OCI-LY3 (cell line): ENCODE results near the gene PRKD3.

Experiments
- H2AFZ ChIP-seq: fragments of 200-600, 300-600 bp; shearing (Covaris generic); 2 replicates; pipeline ENCODE4 v1.6.0; 2014; ENCODE audit warnings: antibody characterized with exemption, low read depth, low read length
- H3K27ac ChIP-seq: fragments of 200-600, 300-600 bp; sonication (generic); 2 replicates; pipeline ENCODE4 v1.5.1; 2014; ENCODE audit warnings: mild to moderate bottlenecking, low read length, moderate library complexity, mixed read lengths
- H3K27me3 ChIP-seq: fragments of 200-600, 300-600 bp; sonication (generic); 2 replicates; pipeline ENCODE4 v1.6.1; 2014; ENCODE audit warnings: low read depth, low read length, mixed read lengths
- H3K36me3 ChIP-seq: fragments of 200-600, 300-600 bp; sonication (generic); replicated peaks from 2 replicates; pipeline ENCODE3; 2014; ENCODE audit warnings: low read depth, low read length, mixed read lengths
- H3K4me1 ChIP-seq: fragments of 300-600, 200-600 bp; sonication (generic); 2 replicates; pipeline ENCODE4 v1.6.1; 2014; ENCODE audit warnings: low read length, mixed read lengths
- H3K4me2 ChIP-seq: fragments of 200-600, 300-600 bp; sonication (generic); 2 replicates; pipeline ENCODE4 v1.6.1; 2014; ENCODE audit warnings: low read length, mixed read lengths
- H3K4me3 ChIP-seq: fragments of 300-600, 200-600 bp; sonication (generic); 2 replicates; pipeline ENCODE4 v1.5.1; 2014; ENCODE audit warnings: antibody characterized with exemption, mild to moderate bottlenecking, low read length, moderate library complexity
- H3K79me2 ChIP-seq: fragments of 300-600, 200-600 bp; shearing (Covaris generic); 2 replicates; pipeline ENCODE4 v1.6.1; 2014; ENCODE audit warnings: mild to moderate bottlenecking, low read length, mixed read lengths
- H3K9ac ChIP-seq: fragments of 300-600, 200-600 bp; shearing (Covaris generic); 2 replicates; pipeline ENCODE4 v1.6.0; 2014; ENCODE audit warnings: mild to moderate bottlenecking, low read length, moderate library complexity
- H3K9me3 ChIP-seq: fragments of 200-600, 300-600 bp; shearing (Covaris generic); 2 replicates; pipeline ENCODE4 v1.6.1; 2014; ENCODE audit warnings: low read length, mixed read lengths; ENCODE audit not compliant: insufficient read depth
- H4K20me1 ChIP-seq: fragments of 200-600, 300-600 bp; sonication (generic); 2 replicates; pipeline ENCODE4 v1.6.1; 2016; ENCODE audit warnings: low read length, mixed read lengths; ENCODE audit not compliant: insufficient read depth
- CTCF ChIP-seq: fragments of 200-600, 300-600 bp; sonication (generic); IDR thresholded peaks from 2 replicates; pipeline ENCODE4 v1.5.1; 2014; ENCODE audit warnings: antibody characterized with exemption, low read length, low read depth
- EZH2phosphoT487 ChIP-seq: fragments of 200-600 bp; shearing (Covaris generic); IDR thresholded peaks from 2 replicates; pipeline ENCODE4 v1.6.1; 2018; ENCODE audit warnings: antibody characterized with exemption, mixed run types, low read depth

Gene PRKD3

GRCh38 chr2:37324536-37324785 is 172 bp downstream of the PRKD3 start:
- Histone ChIP-seq H2AFZ (no peak overlapping the region), H4K20me1 (peaks cover 31% of the 10 kb centered on the region), H3K27me3 (peaks cover 13% of the 10 kb centered on the region; the same call in 1 of the 2 replicates), H3K9me3 (no peaks in the 10 kb centered on the region), H3K4me2 (peak overlapping the region; percentile 29; the same call in 1 of the 2 replicates), H3K9ac (peak overlapping the region; percentile 87), H3K36me3 (no peaks in the 10 kb centered on the region), H3K4me3 (peak overlapping the region; percentile 92), H3K79me2 (peaks cover 48% of the 10 kb centered on the region), H3K27ac (peak overlapping the region; percentile 52), H3K4me1 (peaks cover 43% of the 10 kb centered on the region)
- TF ChIP-seq CTCF (no peak), EZH2phosphoT487 (no peak)

- Histone ChIP-seq H3K9me3 (no peaks in the 10 kb centered on the region), H4K20me1 (peaks cover 36% of the 10 kb centered on the region), H3K27ac (peak overlapping the region; percentile 52), H3K9ac (peak overlapping the region; percentile 87), H3K36me3 (no peaks in the 10 kb centered on the region), H3K4me3 (peak overlapping the region; percentile 92), H3K79me2 (peaks cover 53% of the 10 kb centered on the region), H3K4me2 (peak overlapping the region; percentile 95), H3K4me1 (peaks cover 48% of the 10 kb centered on the region), H2AFZ (peak overlapping the region; percentile 17; the same call in 1 of the 2 replicates), H3K27me3 (peaks cover 13% of the 10 kb centered on the region; the same call in 1 of the 2 replicates)
- TF ChIP-seq CTCF (no peak), EZH2phosphoT487 (no peak)
Measured at GRCh38 chr2:37323781-37324535, 675 bp downstream of the PRKD3 start.

- Histone ChIP-seq H3K27me3 (peaks cover 13% of the 10 kb centered on the region; the same call in 1 of the 2 replicates), H3K36me3 (no peaks in the 10 kb centered on the region), H3K9me3 (no peaks in the 10 kb centered on the region), H2AFZ (no peak overlapping the region), H3K9ac (peak overlapping the region; percentile 87), H3K4me1 (peaks cover 54% of the 10 kb centered on the region), H3K4me2 (peak overlapping the region; percentile 95), H4K20me1 (peaks cover 40% of the 10 kb centered on the region), H3K4me3 (peak overlapping the region; percentile 92), H3K27ac (no peak overlapping the region), H3K79me2 (peaks cover 55% of the 10 kb centered on the region)
- TF ChIP-seq CTCF (no peak), EZH2phosphoT487 (no peak)
Measured at GRCh38 chr2:37323176-37323780, 1.4 kb downstream of the PRKD3 start.

- Histone ChIP-seq H2AFZ (no peak overlapping the region), H3K9me3 (no peaks in the 10 kb centered on the region), H3K4me1 (peaks cover 63% of the 10 kb centered on the region), H3K36me3 (no peaks in the 10 kb centered on the region), H3K27ac (no peak overlapping the region), H4K20me1 (peaks cover 49% of the 10 kb centered on the region), H3K4me2 (peak overlapping the region; percentile 95), H3K4me3 (peak overlapping the region; percentile 92), H3K79me2 (peaks cover 61% of the 10 kb centered on the region), H3K27me3 (peaks cover 11% of the 10 kb centered on the region; the same call in 1 of the 2 replicates), H3K9ac (peak overlapping the region; percentile 87; the same call in 1 of the 2 replicates)
- TF ChIP-seq EZH2phosphoT487 (no peak), CTCF (no peak)
Measured at GRCh38 chr2:37322368-37322767, 2.3 kb downstream of the PRKD3 start.
